WTC11 (cell line): ENCODE results near the gene COPS9. TPM values are rescaled to one million over a fixed set of nuclear protein-coding genes. Genes with fewer than 3 reads are reported as not detected.

Experiments used
- ATAC-seq: fragments of 200-7000 bp; cut with Tn5 transposase; 2 replicates; pipeline ENCODE4 v1.10.0; 2021; ENCODE audit warnings: mild to moderate bottlenecking, moderate library complexity
- CTCF ChIA-PET: fragments of 300-600 bp; sonication (Branson Sonifier 250); formaldehyde crosslinking; loops from one replicate; lab custom pipeline; 2021; ENCODE audit warnings: antibody characterized with exemption; lab: Charles Lee
- POLR2A ChIA-PET: fragments of 350-600 bp; sonication (Branson Sonifier 250); formaldehyde crosslinking; loops from one replicate; lab custom pipeline; 2021; ENCODE audit warnings: antibody characterized with exemption; lab: Charles Lee
- DNase-seq: peaks from one replicate; pipeline ENCODE4 v3.0.0; 2021; ENCODE audit warnings: low spot score
- H3K27ac Mint-ChIP-seq: 2 replicates; pipeline ENCODE4 v1.8.0; 2021; ENCODE audit warnings: mixed read lengths
- H3K27me3 Mint-ChIP-seq: 2 replicates; pipeline ENCODE4 v1.8.0; 2021; ENCODE audit warnings: low read depth, mild to moderate bottlenecking, moderate library complexity, mixed read lengths
- H3K36me3 Mint-ChIP-seq: 2 replicates; pipeline ENCODE4 v1.8.0; 2021; ENCODE audit warnings: mixed read lengths
- H3K4me1 Mint-ChIP-seq: 2 replicates; pipeline ENCODE4 v1.8.0; 2022; ENCODE audit warnings: mixed read lengths
- H3K4me3 Mint-ChIP-seq: 2 replicates; pipeline ENCODE4 v1.8.0; 2021; ENCODE audit warnings: mild to moderate bottlenecking, moderate library complexity, mixed read lengths
- H3K9me3 Mint-ChIP-seq: 2 replicates; pipeline ENCODE4 v1.8.0; 2021; ENCODE audit warnings: mixed read lengths
- FOXP1 ChIP-seq: sonication (generic); formaldehyde crosslinking; IDR thresholded peaks from 2 replicates; pipeline ENCODE4 v1.8.0; 2022; ENCODE audit warnings: missing genetic modification reagents, mild to moderate bottlenecking, moderate library complexity, borderline replicate concordance
- GABPB1 ChIP-seq: sonication (generic); formaldehyde crosslinking; IDR thresholded peaks from 2 replicates; pipeline ENCODE4 v1.8.1; 2023; ENCODE audit warnings: mild to moderate bottlenecking, missing genetic modification reagents
- HMGA2 ChIP-seq: fragments of 250-450 bp; sonication (Bioruptor Pico); IDR thresholded peaks from 2 replicates; pipeline ENCODE4 v1.4.0; 2021; ENCODE audit warnings: mild to moderate bottlenecking, moderate library complexity
- NR1H2 ChIP-seq: sonication (generic); formaldehyde crosslinking; IDR thresholded peaks from 2 replicates; pipeline ENCODE4 v1.9.0; 2021; ENCODE audit warnings: mild to moderate bottlenecking, moderate library complexity, missing genetic modification reagents
- NR2C2 ChIP-seq: sonication (generic); formaldehyde crosslinking; IDR thresholded peaks from 2 replicates; pipeline ENCODE4 v1.8.0; 2022; ENCODE audit warnings: mild to moderate bottlenecking, missing genetic modification reagents
- OVOL2 ChIP-seq: fragments of 250-450 bp; sonication (Bioruptor Pico); IDR thresholded peaks from 2 replicates; pipeline ENCODE4 v1.9.0; 2021; ENCODE audit warnings: mild to moderate bottlenecking, borderline replicate concordance
- RORB ChIP-seq: fragments of 250-450 bp; sonication (Bioruptor Pico); IDR thresholded peaks from 2 replicates; pipeline ENCODE4 v1.9.0; 2021; ENCODE audit warnings: mild to moderate bottlenecking
- SOX15 ChIP-seq: fragments of 250-450 bp; sonication (Bioruptor Pico); IDR thresholded peaks from 2 replicates; pipeline ENCODE4 v1.9.0; 2021; ENCODE audit warnings: mild to moderate bottlenecking
- ZNF416 ChIP-seq: fragments of 250-450 bp; sonication (Bioruptor Pico); IDR thresholded peaks from 2 replicates; pipeline ENCODE4 v1.9.0; 2021; ENCODE audit warnings: mild to moderate bottlenecking, inconsistent platforms
- total RNA-seq: library from RNA; stranded (reverse); gene quantifications from 3 replicates; pipeline ENCODE4 v1.2.3, GENCODE V29; 2021
- TF ChIP-seq, protein P1 (sequence below): fragments of 250-450 bp; sonication (Bioruptor Pico); IDR thresholded peaks from 2 replicates; pipeline ENCODE4 v1.9.0; 2021; ENCODE audit warnings: mild to moderate bottlenecking, borderline replicate concordance
- TF ChIP-seq, protein P2 (sequence below): fragments of 250-450 bp; sonication (Bioruptor Pico); IDR thresholded peaks from 2 replicates; pipeline ENCODE4 v2.1.2; 2022; ENCODE audit warnings: mild to moderate bottlenecking, moderate library complexity
- TF ChIP-seq, protein P3 (sequence below): fragments of 250-450 bp; sonication (Bioruptor Pico); IDR thresholded peaks from 2 replicates; pipeline ENCODE4 v1.9.0; 2021; ENCODE audit warnings: moderate library complexity, mild to moderate bottlenecking, inconsistent platforms, borderline replicate concordance
- TF ChIP-seq, protein P4 (sequence below): sonication (generic); formaldehyde crosslinking; IDR thresholded peaks from 2 replicates; pipeline ENCODE4 v1.8.1; 2023; ENCODE audit warnings: mild to moderate bottlenecking, moderate library complexity, missing genetic modification reagents
- TF ChIP-seq, protein P5 (sequence below): fragments of 250-450 bp; sonication (Bioruptor Pico); IDR thresholded peaks from 2 replicates; pipeline ENCODE4 v1.9.0; 2021; ENCODE audit warnings: mild to moderate bottlenecking
- TF ChIP-seq, protein P6 (sequence below): sonication (generic); formaldehyde crosslinking; IDR thresholded peaks from 2 replicates; pipeline ENCODE4 v1.8.1; 2022; ENCODE audit warnings: mild to moderate bottlenecking, moderate library complexity, missing genetic modification reagents
- TF ChIP-seq, protein P7 (sequence below): sonication (generic); formaldehyde crosslinking; IDR thresholded peaks from 2 replicates; pipeline ENCODE4 v1.8.0; 2022; ENCODE audit warnings: mild to moderate bottlenecking, missing genetic modification reagents

The COPS9 gene
- total RNA-seq, 1 experiment from 2014 or later = 142 TPM

DNA sequence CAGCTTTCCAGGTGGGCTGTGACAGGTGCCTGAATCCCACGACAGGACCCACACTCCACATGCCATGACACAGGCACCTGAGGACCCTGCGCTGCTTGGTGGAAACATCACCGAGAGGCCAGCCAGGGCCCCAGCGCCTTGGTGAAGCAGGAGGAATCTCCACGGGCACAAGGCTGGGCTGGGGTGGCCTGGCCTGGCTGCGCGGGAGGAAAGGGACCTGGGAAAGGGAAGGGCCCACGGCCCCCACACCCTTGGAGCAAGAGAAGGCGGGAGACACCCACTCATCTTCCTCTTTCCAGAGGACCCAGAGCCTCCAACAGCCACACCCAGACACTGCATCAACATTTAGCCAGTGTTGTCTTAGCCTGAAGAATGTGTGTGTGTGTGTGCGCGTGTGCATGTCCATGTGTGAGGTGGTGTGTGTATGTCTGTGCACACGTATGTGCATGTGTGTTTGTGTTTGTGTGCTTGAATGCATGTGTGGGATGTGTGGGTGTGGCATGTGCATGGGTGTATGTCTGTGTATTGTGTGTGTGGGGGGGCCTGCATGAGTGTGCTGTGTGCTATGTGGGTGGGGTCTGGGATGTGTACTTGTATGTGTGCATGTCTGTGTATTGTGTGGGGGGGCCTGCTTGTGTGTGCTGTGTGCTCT is 10.6 kb upstream of the COPS9 start:
- ChIA-PET POLR2A (no interaction called here), CTCF (interaction anchor here (5.0 kb wide), 1 partner anchor 81 kb away, joined by 25 read pairs; no protein-coding TSS in a partner anchor)
- ATAC-seq = no peak
- TF ChIP-seq, protein P1, sequence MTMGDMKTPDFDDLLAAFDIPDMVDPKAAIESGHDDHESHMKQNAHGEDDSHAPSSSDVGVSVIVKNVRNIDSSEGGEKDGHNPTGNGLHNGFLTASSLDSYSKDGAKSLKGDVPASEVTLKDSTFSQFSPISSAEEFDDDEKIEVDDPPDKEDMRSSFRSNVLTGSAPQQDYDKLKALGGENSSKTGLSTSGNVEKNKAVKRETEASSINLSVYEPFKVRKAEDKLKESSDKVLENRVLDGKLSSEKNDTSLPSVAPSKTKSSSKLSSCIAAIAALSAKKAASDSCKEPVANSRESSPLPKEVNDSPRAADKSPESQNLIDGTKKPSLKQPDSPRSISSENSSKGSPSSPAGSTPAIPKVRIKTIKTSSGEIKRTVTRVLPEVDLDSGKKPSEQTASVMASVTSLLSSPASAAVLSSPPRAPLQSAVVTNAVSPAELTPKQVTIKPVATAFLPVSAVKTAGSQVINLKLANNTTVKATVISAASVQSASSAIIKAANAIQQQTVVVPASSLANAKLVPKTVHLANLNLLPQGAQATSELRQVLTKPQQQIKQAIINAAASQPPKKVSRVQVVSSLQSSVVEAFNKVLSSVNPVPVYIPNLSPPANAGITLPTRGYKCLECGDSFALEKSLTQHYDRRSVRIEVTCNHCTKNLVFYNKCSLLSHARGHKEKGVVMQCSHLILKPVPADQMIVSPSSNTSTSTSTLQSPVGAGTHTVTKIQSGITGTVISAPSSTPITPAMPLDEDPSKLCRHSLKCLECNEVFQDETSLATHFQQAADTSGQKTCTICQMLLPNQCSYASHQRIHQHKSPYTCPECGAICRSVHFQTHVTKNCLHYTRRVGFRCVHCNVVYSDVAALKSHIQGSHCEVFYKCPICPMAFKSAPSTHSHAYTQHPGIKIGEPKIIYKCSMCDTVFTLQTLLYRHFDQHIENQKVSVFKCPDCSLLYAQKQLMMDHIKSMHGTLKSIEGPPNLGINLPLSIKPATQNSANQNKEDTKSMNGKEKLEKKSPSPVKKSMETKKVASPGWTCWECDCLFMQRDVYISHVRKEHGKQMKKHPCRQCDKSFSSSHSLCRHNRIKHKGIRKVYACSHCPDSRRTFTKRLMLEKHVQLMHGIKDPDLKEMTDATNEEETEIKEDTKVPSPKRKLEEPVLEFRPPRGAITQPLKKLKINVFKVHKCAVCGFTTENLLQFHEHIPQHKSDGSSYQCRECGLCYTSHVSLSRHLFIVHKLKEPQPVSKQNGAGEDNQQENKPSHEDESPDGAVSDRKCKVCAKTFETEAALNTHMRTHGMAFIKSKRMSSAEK = no peak
- TF ChIP-seq, protein P2, sequence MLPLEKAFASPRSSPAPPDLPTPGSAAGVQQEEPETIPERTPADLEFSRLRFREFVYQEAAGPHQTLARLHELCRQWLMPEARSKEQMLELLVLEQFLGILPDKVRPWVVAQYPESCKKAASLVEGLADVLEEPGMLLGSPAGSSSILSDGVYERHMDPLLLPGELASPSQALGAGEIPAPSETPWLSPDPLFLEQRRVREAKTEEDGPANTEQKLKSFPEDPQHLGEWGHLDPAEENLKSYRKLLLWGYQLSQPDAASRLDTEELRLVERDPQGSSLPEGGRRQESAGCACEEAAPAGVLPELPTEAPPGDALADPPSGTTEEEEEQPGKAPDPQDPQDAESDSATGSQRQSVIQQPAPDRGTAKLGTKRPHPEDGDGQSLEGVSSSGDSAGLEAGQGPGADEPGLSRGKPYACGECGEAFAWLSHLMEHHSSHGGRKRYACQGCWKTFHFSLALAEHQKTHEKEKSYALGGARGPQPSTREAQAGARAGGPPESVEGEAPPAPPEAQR = no peak
- H3K4me3 Mint-ChIP-seq = no peak overlapping the region
- peaks cover 10% of the 10 kb centered on the region for H3K9me3 Mint-ChIP-seq
- H3K4me1 Mint-ChIP-seq = no peaks in the 10 kb centered on the region
- DNase-seq = no peak
- no peak overlapping the region for H3K27ac Mint-ChIP-seq
- no peaks in the 10 kb centered on the region for H3K27me3 Mint-ChIP-seq
- H3K36me3 Mint-ChIP-seq = no peaks in the 10 kb centered on the region

DNA sequence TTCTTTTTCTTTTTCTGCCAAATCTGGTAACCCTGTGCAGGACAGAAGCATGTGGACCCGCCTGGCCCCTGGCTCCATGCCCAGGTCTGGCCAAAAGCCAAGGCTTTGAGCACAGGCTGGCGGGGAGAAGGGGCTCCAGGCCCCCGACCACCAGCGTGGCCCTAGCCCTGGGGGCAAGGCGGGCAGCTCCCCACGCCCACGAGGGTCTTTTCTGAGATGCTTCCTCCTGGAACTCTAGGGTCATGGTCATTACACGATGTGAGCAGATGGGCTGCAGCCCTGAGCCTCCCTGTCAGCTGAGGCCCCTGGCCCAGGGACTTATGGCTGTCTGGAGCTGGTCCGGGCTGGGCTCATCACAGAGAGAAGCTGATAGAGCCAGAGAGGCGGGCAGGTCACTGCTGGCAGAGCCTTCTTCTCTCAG is 10.0 kb upstream of the COPS9 start:
- H3K27me3 Mint-ChIP-seq = no peaks in the 10 kb centered on the region
- POLR2A ChIA-PET = no interaction called here
- CTCF ChIA-PET = interaction anchor here (3.6 to 5.0 kb wide), 2 partner anchors 80 to 86 kb away, joined by 25 to 84 read pairs; no protein-coding TSS in a partner anchor

DNA sequence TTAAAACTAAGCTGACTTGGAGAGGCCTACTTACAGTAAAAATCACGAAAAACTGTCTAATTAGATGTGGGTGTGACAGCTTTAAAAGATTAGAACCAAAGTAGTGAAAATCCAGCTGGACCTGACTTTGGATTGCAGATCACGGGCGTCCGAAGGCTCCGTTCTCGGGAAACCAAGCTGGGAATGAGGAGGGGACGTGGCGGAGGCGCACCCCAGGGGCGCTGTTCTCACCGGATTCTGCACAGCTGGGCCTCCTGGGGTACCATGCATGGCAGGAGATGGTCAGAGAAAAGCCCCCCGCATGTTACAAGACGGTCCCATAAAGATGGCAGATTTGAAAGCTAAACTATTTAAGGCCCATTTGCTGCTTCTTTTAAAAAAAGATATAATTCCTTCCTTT is 9.4 kb upstream of the COPS9 start:
- ATAC-seq (no peak), DNase-seq (no peak)
- CTCF ChIA-PET = interaction anchor here (0.9 to 5.0 kb wide), 4 partner anchors 80 to 351 kb away, joined by 4 to 84 read pairs (median 14); no protein-coding TSS in a partner anchor
- H3K27me3 Mint-ChIP-seq = no peaks in the 10 kb centered on the region
- H3K4me1 Mint-ChIP-seq = peaks cover 4% of the 10 kb centered on the region
- no peak overlapping the region for H3K27ac Mint-ChIP-seq
- H3K4me3 Mint-ChIP-seq = no peak overlapping the region
- H3K9me3 Mint-ChIP-seq = peaks cover 10% of the 10 kb centered on the region
- H3K36me3 Mint-ChIP-seq = no peaks in the 10 kb centered on the region
- TF ChIP-seq OVOL2 (CRISPR knock-in tag) (no peak), NR2C2 (CRISPR knock-in tag) (no peak), FOXP1 (CRISPR knock-in tag) (no peak)
- TF ChIP-seq, protein P3, sequence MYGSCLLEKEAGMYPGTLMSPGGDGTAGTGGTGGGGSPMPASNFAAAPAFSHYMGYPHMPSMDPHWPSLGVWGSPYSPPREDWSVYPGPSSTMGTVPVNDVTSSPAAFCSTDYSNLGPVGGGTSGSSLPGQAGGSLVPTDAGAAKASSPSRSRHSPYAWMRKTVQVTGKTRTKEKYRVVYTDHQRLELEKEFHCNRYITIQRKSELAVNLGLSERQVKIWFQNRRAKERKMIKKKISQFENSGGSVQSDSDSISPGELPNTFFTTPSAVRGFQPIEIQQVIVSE (CRISPR knock-in tag) = no peak
- POLR2A ChIA-PET = no interaction called here

More for the DNA sequence above, 10.0 kb upstream of the COPS9 start:
- TF ChIP-seq, protein P4, sequence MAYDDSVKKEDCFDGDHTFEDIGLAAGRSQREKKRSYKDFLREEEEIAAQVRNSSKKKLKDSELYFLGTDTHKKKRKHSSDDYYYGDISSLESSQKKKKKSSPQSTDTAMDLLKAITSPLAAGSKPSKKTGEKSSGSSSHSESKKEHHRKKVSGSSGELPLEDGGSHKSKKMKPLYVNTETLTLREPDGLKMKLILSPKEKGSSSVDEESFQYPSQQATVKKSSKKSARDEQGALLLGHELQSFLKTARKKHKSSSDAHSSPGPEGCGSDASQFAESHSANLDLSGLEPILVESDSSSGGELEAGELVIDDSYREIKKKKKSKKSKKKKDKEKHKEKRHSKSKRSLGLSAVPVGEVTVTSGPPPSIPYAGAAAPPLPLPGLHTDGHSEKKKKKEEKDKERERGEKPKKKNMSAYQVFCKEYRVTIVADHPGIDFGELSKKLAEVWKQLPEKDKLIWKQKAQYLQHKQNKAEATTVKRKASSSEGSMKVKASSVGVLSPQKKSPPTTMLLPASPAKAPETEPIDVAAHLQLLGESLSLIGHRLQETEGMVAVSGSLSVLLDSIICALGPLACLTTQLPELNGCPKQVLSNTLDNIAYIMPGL (CRISPR knock-in tag) = no peak
- TF ChIP-seq, protein P5, sequence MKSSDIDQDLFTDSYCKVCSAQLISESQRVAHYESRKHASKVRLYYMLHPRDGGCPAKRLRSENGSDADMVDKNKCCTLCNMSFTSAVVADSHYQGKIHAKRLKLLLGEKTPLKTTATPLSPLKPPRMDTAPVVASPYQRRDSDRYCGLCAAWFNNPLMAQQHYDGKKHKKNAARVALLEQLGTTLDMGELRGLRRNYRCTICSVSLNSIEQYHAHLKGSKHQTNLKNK (CRISPR knock-in tag) = no peak
- TF ChIP-seq RORB (no peak), GABPB1 (CRISPR knock-in tag) (no peak), HMGA2 (CRISPR knock-in tag) (no peak), OVOL2 (CRISPR knock-in tag) (no peak), NR1H2 (no peak), ZNF416 (CRISPR knock-in tag) (no peak), SOX15 (CRISPR knock-in tag) (no peak)
- TF ChIP-seq, protein P6, sequence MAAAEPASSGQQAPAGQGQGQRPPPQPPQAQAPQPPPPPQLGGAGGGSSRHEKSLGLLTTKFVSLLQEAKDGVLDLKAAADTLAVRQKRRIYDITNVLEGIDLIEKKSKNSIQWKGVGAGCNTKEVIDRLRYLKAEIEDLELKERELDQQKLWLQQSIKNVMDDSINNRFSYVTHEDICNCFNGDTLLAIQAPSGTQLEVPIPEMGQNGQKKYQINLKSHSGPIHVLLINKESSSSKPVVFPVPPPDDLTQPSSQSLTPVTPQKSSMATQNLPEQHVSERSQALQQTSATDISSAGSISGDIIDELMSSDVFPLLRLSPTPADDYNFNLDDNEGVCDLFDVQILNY (CRISPR knock-in tag) = no peak
- TF ChIP-seq, protein P7, sequence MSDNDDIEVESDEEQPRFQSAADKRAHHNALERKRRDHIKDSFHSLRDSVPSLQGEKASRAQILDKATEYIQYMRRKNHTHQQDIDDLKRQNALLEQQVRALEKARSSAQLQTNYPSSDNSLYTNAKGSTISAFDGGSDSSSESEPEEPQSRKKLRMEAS (CRISPR knock-in tag) = no peak
- Mint-ChIP-seq H3K4me3 (no peak overlapping the region), H3K9me3 (peaks cover 10% of the 10 kb centered on the region), H3K36me3 (no peaks in the 10 kb centered on the region), H3K4me1 (no peaks in the 10 kb centered on the region), H3K27ac (no peak overlapping the region)
- DNase-seq (no peak), ATAC-seq (no peak)
